Cardiac ventricle fibroblast (primary cell): ENCODE data around the gene TCF3. TPM values are rescaled to one million over a fixed set of nuclear protein-coding genes. Genes with fewer than 3 reads are reported as not detected.

Experiments
- total RNA-seq: library from RNA; depleted of rRNA; stranded (reverse); fragments of >200 nt; gene quantifications from 2 replicates; pipeline ENCODE4 v1.2.3, GENCODE V29; 2015

Gene TCF3
- 64.4 and 66.6 TPM in 2 replicates for total RNA-seq

DNA sequence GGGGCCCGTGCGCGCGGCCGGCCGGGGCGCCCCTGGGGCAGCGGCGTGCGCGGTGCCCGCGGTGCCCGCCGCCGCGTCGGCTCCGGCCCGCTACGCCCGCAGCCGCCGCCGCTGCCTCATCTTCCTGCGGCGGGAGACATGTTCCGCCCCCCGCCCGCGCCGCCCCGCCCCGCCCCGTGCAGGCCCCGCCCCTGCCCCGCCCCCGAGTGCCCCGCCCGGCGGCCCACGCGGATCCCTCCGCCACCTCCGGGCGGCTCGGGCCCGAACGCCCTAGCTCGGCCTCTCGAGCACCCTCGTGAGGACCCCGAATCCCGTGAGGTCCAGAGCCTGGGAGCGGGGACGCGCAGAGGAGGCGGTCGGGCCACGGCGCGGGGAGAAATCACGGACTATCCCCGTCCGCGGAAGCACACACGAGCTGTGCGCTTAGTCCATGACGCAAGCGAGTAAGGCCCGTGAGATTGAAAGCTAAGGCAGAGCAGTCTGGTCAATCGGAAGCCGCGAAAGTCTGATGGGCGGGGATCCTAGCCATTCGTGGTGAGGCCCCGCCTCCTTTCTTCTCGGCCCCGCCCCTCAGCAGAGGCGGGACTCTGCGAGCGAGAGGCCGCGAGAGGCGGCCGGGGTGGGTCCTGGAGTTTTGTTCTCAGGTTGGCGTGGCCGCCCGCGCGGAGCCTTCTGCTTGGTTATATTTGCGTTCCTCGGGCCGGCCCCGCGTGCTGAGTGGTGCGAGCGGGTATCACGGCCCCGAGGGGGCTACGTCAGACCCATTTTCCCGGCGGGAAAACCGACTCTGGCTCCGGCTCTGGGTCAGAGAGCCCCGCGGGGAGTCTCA, at the start of gene TCF3:
Gene TCF3, minus strand, starts transcription at position 145 of the 829 bp plus-strand sequence. CDS start 2,367 bp downstream, outside the sequence.

DNA sequence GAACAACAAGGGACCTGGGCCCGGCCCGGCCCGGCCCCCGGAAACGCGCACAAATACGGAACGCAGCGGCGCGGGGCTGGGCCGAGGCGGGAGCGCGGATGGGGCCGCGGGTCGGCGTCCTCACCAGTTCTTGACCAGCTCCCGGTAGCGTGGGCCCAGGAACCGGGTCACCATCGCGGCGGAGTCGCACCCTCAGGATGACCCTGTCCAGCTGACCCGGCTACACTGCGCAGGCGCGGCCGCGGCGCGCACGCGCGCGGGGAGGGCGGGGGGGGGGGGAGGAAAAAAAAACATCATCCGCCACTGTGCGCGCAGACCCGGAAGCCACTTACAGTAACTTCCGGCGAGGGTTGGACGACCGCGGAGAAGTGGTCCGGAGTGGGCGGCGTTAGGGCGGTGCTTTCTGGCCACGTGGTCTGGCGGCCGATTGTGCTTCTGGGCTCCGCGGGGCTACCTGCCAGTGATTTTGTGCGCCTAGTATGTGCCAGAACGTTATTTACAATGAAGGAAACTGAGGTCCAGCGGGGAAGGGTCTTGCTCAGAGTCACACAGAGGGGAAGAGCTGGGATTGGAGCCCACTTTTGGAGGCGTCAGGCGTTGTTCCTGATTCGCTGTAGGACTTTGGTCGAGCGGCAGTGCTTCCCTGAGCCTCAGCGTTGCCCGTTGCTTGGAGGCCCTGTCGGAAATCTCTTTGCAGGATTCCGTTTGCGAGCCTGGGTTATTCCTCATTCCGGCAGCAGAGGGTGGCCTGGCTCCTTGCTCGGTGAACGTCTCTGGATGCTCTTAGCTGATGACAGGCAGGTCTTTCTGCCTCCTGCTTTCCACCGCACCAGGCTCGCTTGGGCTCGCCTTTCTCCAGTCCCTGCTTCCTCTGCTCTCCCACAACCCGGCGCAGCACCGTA, 46.9 kb downstream of the TCF3 start, which contains the start of gene UQCR11:
Gene UQCR11, minus strand, starts transcription at position 227 of the 902 bp plus-strand sequence. Its CDS starts 53 bp downstream, at position 174.

DNA sequence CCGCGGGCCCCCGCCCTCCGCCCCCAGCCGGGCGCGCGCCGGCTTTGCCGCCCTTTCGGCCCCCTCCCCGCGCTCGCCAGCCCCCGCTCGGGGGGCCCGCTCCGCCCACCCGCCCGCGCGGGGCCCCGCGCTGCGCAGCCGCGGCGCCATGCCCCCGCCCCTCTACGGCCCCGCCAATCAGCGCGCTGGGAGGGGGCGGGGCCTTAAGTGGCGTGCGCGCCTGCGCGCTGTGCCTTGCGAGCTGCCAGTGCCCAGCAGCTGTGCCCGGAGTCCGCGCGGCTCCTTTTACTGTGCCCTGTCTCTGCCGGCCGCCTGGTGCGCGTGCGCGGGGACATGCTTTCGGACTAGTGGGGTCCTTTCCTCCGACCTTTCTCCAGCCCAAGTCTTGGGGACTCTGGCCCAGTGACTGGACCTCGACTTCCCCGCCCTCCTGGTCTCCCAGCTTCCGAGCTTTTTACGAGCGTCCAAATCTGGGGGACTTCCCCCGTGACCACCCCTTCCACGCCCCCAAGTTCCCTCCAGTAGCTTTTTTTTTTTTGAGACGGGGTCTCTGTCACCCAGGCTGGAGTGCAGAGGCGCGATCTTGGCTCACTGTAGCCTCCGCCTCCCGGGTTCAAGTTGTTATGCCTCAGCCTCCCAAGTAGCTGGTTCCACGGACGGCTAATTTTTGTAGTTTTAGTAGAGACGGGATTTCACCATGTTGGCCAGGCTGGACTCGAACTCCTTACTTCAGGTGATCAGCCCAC, 59.5 kb downstream of the TCF3 start, which contains the start of gene MBD3:
Gene MBD3, minus strand, starts transcription at position 111 of the 746 bp plus-strand sequence. CDS start 234 bp downstream, outside the sequence.

DNA sequence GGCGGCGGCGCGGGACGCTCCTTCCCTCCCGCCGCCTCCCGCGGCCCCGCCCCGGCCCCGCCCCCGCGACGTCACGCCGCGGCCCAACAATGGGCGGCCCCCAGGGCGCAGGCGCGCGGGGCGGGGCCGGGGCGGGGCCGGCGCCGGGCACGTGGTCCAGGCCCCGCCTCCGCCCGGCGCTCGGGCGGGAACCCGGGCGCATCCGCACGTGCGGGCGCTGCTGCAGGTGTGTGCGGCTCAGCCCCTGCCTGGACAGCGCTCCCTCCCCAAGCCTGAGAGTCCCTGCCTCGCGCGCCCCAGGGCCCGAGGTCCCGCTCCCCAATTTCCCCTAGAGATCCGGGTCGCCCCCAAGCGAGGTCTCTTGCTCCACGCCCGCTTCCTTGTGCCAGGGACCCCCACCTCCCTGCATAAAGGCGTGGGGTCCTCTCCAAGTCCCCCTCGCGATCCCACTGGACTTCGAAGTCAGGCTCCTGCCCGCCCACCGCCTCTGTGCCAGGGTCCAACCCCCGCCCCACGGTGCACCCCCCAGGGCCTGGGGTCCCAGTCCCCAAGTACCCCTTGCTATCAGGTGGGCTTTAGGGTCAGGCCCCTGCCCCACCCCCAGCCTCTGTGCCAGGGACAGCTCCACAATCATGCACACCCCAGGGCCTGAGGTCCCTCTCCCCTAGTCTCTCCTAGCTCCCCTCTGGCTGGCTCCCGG, 83.9 kb downstream of the TCF3 start, which contains the start of gene MEX3D:
Gene MEX3D, minus strand, starts transcription at position 6 of the 700 bp plus-strand sequence. CDS start 267 bp downstream, outside the sequence.

Other genes with a start within 250 kb of the TCF3 start
- 19.4 and 21.3 TPM in 2 replicates for gene DAZAP1, start 245.0 kb downstream of the TCF3 start, total RNA-seq
- 2,634 and 2,972 TPM in 2 replicates for gene RPS15, start 214.2 kb downstream of the TCF3 start, total RNA-seq
- gene APC2, start 202.5 kb downstream of the TCF3 start, total RNA-seq = 0.12 and 0.20 TPM in 2 replicates
- gene C19orf25, start 173.4 kb downstream of the TCF3 start, total RNA-seq = 17.7 and 25.0 TPM in 2 replicates
- gene PCSK4, start 162.3 kb downstream of the TCF3 start, total RNA-seq = 0.19 and 0.49 TPM in 2 replicates
- 5.0 and 6.0 TPM in 2 replicates for gene REEP6, start 161.4 kb downstream of the TCF3 start, total RNA-seq
- 4.7 and 8.8 TPM in 2 replicates for gene ADAMTSL5, start 139.6 kb downstream of the TCF3 start, total RNA-seq
- gene PLK5, start 128.5 kb downstream of the TCF3 start, total RNA-seq = not detected in 2 replicates
- 28.2 and 35.9 TPM in 2 replicates for gene MEX3D, start 84.3 kb downstream of the TCF3 start, total RNA-seq
- gene MBD3, start 59.8 kb downstream of the TCF3 start, total RNA-seq = 68.5 and 83.9 TPM in 2 replicates
- 41.1 and 46.9 TPM in 2 replicates for gene UQCR11, start 47.2 kb downstream of the TCF3 start, total RNA-seq
- not detected in 2 replicates for gene ONECUT3, start 100.9 kb upstream of the TCF3 start, total RNA-seq
- gene ATP8B3, start 159.7 kb upstream of the TCF3 start, total RNA-seq = 3.2 and 3.3 TPM in 2 replicates
- 7.5 and 8.5 TPM in 2 replicates for gene REXO1, start 195.9 kb upstream of the TCF3 start, total RNA-seq
- gene KLF16, start 211.0 kb upstream of the TCF3 start, total RNA-seq = 8.8 and 10.7 TPM in 2 replicates
- 81.1 and 88.8 TPM in 2 replicates for gene ABHD17A, start 232.9 kb upstream of the TCF3 start, total RNA-seq